H1 (cell line): ENCODE data around the gene MYO5B. TPM values are rescaled to one million over a fixed set of nuclear protein-coding genes. Genes with fewer than 3 reads are reported as not detected.

Source experiments
- BACH1 ChIP-seq: IDR thresholded peaks from 2 replicates; pipeline ENCODE4 v1.6.1; 2012; ENCODE audit warnings: low read length, improper control_type of control experiment
- CHD7 ChIP-seq: fragments of 300-600 bp; sonication (generic); IDR thresholded peaks from 2 replicates; pipeline ENCODE4 v1.7.1; 2012; ENCODE audit warnings: low read length, moderate library complexity, mild to moderate bottlenecking, inconsistent platforms; ENCODE audit not compliant: insufficient replicate concordance
- EGR1 ChIP-seq: IDR thresholded peaks from 2 replicates; pipeline ENCODE4 v1.6.1; 2011; ENCODE audit warnings: low read depth, low read length, borderline replicate concordance
- GABPA ChIP-seq: IDR thresholded peaks from 2 replicates; pipeline ENCODE4 v1.6.1; 2011; ENCODE audit warnings: mild to moderate bottlenecking, low read length, moderate library complexity, borderline replicate concordance; ENCODE audit not compliant: insufficient read depth
- KDM4A ChIP-seq: IDR thresholded peaks from one replicate; pipeline ENCODE4 v1.7.1; 2012; ENCODE audit warnings: low read depth, mild to moderate bottlenecking, moderate library complexity, low read length, inconsistent platforms; ENCODE audit not compliant: severe bottlenecking
- KDM5A ChIP-seq: fragments of 200-600 bp; IDR thresholded peaks from 2 replicates; pipeline ENCODE4 v1.7.1; 2012; ENCODE audit warnings: mild to moderate bottlenecking, low read length, inconsistent platforms, mixed read lengths
- MAFK ChIP-seq: IDR thresholded peaks from 2 replicates; pipeline ENCODE4 v1.6.1; 2012; ENCODE audit warnings: low read depth, mild to moderate bottlenecking, improper control_type of control experiment, low read length
- MAX ChIP-seq: IDR thresholded peaks from 2 replicates; pipeline ENCODE4 v1.6.1; 2012; ENCODE audit warnings: inconsistent platforms
- NRF1 ChIP-seq: IDR thresholded peaks from 2 replicates; pipeline ENCODE4 v1.6.1; 2011; ENCODE audit warnings: mild to moderate bottlenecking, low read depth, low read length, improper control_type of control experiment
- RBBP5 ChIP-seq: IDR thresholded peaks from 2 replicates; pipeline ENCODE4 v1.7.1; 2012; ENCODE audit warnings: low read depth, mild to moderate bottlenecking, inconsistent platforms, low read length, moderate library complexity, borderline replicate concordance
- polyA plus RNA-seq, 7 experiments: library from polyadenylated mRNA; depleted of rRNA in 3 of 7; stranded (reverse) in 5 of 7; unstranded in 2 of 7; fragments of >200 nt in 5 of 7; fragments of 200-250 nt in 2 of 7; gene quantifications; 1 replicate in 5 of 7; 2 replicates in 1 of 7; 4 replicates in 1 of 7; pipeline versions ENCODE4 v1.2.1 to v1.2.3, GENCODE V29; 2011 to 2013; ENCODE audit warnings: missing spikeins in 2 of 7, mixed read lengths in 2 of 7
- total RNA-seq: library from RNA; stranded (reverse); fragmentation: NEBNext Ultra II Directional; extraction: Animal tissue kit (Norgen Biotek cat#: 25700); gene quantifications from 2 replicates; pipeline ENCODE4 v1.2.1, GENCODE V29; 2021

MYO5B gene
- total and polyA plus RNA-seq, 2 of the 8 experiments (the other 6 are each of a cell fraction or from before 2014, with no cell fraction given) = 6.4 to 7.7 TPM

- no peak for TF ChIP-seq CHD7
- TF ChIP-seq NRF1 = no peak
- TF ChIP-seq KDM5A = no peak
- TF ChIP-seq MAX = no peak
- no peak for TF ChIP-seq RBBP5
- TF ChIP-seq GABPA = no peak
- TF ChIP-seq EGR1 = no peak
- no peak for TF ChIP-seq KDM4A
- TF ChIP-seq BACH1 = no peak
- no peak for TF ChIP-seq MAFK
Observed at GRCh38 chr18:50163505-50163904, 31.4 kb downstream of the MYO5B start (continued).
